ENCODE measurements around the gene ADCY7.

The ADCY7 gene

GRCh38 chr16:50284131-50284911 is 18.0 kb downstream of the ADCY7 start:
- H3K4me3 ChIP-seq, result peak overlapping the region in 6 of 10 experiments; percentile 6 to 64 (median 52); a peak in 7 of 20 replicates
- no peak for TF ChIP-seq Cebpa-rat (IDR thresholded peaks at IDR 0.05)
- H3K27me3 ChIP-seq, result no peaks in the 10 kb centered on the region
- H4K20me1 ChIP-seq, result peaks cover 14 to 76% (median 55%) of the 10 kb centered on the region in 11 experiments; a peak in 19 of 22 replicates
- H3K4me1 ChIP-seq, result peaks cover 65 to 79% (median 70%) of the 10 kb centered on the region in 10 experiments
- H3K9ac ChIP-seq, result peak overlapping the region; percentile 31 to 85 (median 75); a peak in 20 of 22 replicates
- peak overlapping the region; percentile 52 to 100 (median 86); a peak in 19 of 22 replicates for H3K27ac ChIP-seq
- peaks cover 0 to 11% (median 7%) of the 10 kb centered on the region in 11 experiments; a peak in 16 of 22 replicates for H3K9me3 ChIP-seq (replicated peaks in 1 of 11)
- peaks cover 5 to 45% (median 27%) of the 10 kb centered on the region in 11 experiments; a peak in 19 of 22 replicates for H3K36me3 ChIP-seq
- H3K4me2 ChIP-seq, result peak overlapping the region; percentile 87 to 100 (median 99)

GRCh38 chr16:50285406-50286003 is 19.2 kb downstream of the ADCY7 start:
- Histone ChIP-seq H3K4me3 (no peak overlapping the region; a peak in 1 of 20 replicates), H4K20me1 (peaks cover 14 to 84% (median 51%) of the 10 kb centered on the region in 11 experiments; a peak in 20 of 22 replicates), H3K36me3 (peaks cover 5 to 56% (median 33%) of the 10 kb centered on the region in 11 experiments; a peak in 19 of 22 replicates), H3K4me2 (peak overlapping the region; percentile 87 to 100 (median 99)), H3K27me3 (no peaks in the 10 kb centered on the region), H3K4me1 (peaks cover 54 to 67% (median 58%) of the 10 kb centered on the region in 10 experiments), H3K9me3 (replicated peaks in 1 of 11) (peaks cover 0 to 11% (median 7%) of the 10 kb centered on the region in 11 experiments; a peak in 16 of 22 replicates), H3K9ac (peak overlapping the region in 5 of 11 experiments; percentile 7 to 81 (median 16); a peak in 3 of 22 replicates), H3K27ac (peak overlapping the region in 2 of 11 experiments; percentile 29 to 86; a peak in 4 of 22 replicates)
- TF ChIP-seq Cebpa-rat (IDR thresholded peaks at IDR 0.05), result peak in 5 of 11 experiments; percentile 9 to 54 (median 17); a peak in 1 of 22 replicates

- H4K20me1 ChIP-seq, result peaks cover 14 to 95% (median 50%) of the 10 kb centered on the region in 11 experiments; a peak in 20 of 22 replicates
- no peak overlapping the region for H3K9ac ChIP-seq
- peaks cover 44 to 55% (median 49%) of the 10 kb centered on the region in 10 experiments for H3K4me1 ChIP-seq
These were observed 20.3 kb downstream of the ADCY7 start for GRCh38 chr16:50286681-50287080.

GRCh38 chr16:50288026-50288425 is 21.7 kb downstream of the ADCY7 start:
- no peaks in the 10 kb centered on the region for H3K27me3 ChIP-seq
- H3K9ac ChIP-seq, result no peak overlapping the region
- peaks cover 14 to 99% (median 62%) of the 10 kb centered on the region in 11 experiments; a peak in 21 of 22 replicates for H4K20me1 ChIP-seq
- no peak overlapping the region for H3K4me3 ChIP-seq
- H3K9me3 ChIP-seq (replicated peaks in 1 of 11), result peaks cover 0 to 11% (median 7%) of the 10 kb centered on the region in 11 experiments; a peak in 16 of 22 replicates
- TF ChIP-seq Cebpa-rat (IDR thresholded peaks at IDR 0.05), result no peak
- H3K36me3 ChIP-seq, result peaks cover 5 to 78% (median 43%) of the 10 kb centered on the region in 11 experiments; a peak in 20 of 22 replicates
- no peak overlapping the region; a peak in 1 of 22 replicates for H3K4me2 ChIP-seq
- no peak overlapping the region for H3K27ac ChIP-seq
- peaks cover 39 to 57% (median 43%) of the 10 kb centered on the region in 10 experiments for H3K4me1 ChIP-seq

More at GRCh38 chr16:50286681-50287080, 20.3 kb downstream of the ADCY7 start:
- Histone ChIP-seq H3K27me3 (no peaks in the 10 kb centered on the region), H3K4me2 (peak overlapping the region in 3 of 11 experiments; percentile 99; a peak in 2 of 22 replicates), H3K9me3 (replicated peaks in 1 of 11) (peaks cover 0 to 11% (median 7%) of the 10 kb centered on the region in 11 experiments; a peak in 16 of 22 replicates), H3K36me3 (peaks cover 5 to 64% (median 34%) of the 10 kb centered on the region in 11 experiments; a peak in 19 of 22 replicates), H3K4me3 (no peak overlapping the region), H3K27ac (no peak overlapping the region)
- no peak for TF ChIP-seq Cebpa-rat (IDR thresholded peaks at IDR 0.05)

- no peak overlapping the region for H3K9ac ChIP-seq
- H3K9me3 ChIP-seq (replicated peaks in 1 of 11), result peaks cover 0 to 11% (median 7%) of the 10 kb centered on the region in 11 experiments; a peak in 16 of 22 replicates
- no peak overlapping the region for H3K4me2 ChIP-seq
- no peak overlapping the region for H3K4me3 ChIP-seq
- H3K27me3 ChIP-seq, result no peaks in the 10 kb centered on the region
- peaks cover 14 to 99% (median 62%) of the 10 kb centered on the region in 11 experiments; a peak in 21 of 22 replicates for H4K20me1 ChIP-seq
- H3K4me1 ChIP-seq, result peaks cover 30 to 52% (median 37%) of the 10 kb centered on the region in 10 experiments
- H3K27ac ChIP-seq, result no peak overlapping the region
- no peak for TF ChIP-seq Cebpa-rat (IDR thresholded peaks at IDR 0.05)
- H3K36me3 ChIP-seq, result peaks cover 10 to 86% (median 52%) of the 10 kb centered on the region in 11 experiments; a peak in 21 of 22 replicates
These were observed 22.6 kb downstream of the ADCY7 start for GRCh38 chr16:50288920-50289319.

GRCh38 chr16:50289950-50290764 is 23.8 kb downstream of the ADCY7 start:
- Histone ChIP-seq H3K9ac (no peak overlapping the region; a peak in 1 of 22 replicates), H3K4me3 (no peak overlapping the region), H3K4me1 (peaks cover 18 to 39% (median 25%) of the 10 kb centered on the region in 10 experiments), H3K36me3 (peaks cover 15 to 97% (median 61%) of the 10 kb centered on the region in 11 experiments; a peak in 21 of 22 replicates), H3K27me3 (no peaks in the 10 kb centered on the region), H3K27ac (no peak overlapping the region), H3K4me2 (no peak overlapping the region), H4K20me1 (peaks cover 7 to 99% (median 54%) of the 10 kb centered on the region in 11 experiments; a peak in 20 of 22 replicates), H3K9me3 (replicated peaks in 1 of 11) (peaks cover 0 to 11% (median 7%) of the 10 kb centered on the region in 11 experiments; a peak in 16 of 22 replicates)
- TF ChIP-seq Cebpa-rat (IDR thresholded peaks at IDR 0.05), result no peak

- Histone ChIP-seq H3K36me3 (peaks cover 21 to 98% (median 68%) of the 10 kb centered on the region in 11 experiments; a peak in 21 of 22 replicates), H3K4me3 (no peak overlapping the region), H3K27ac (0 out of 22 replicates have a peak overlapping the region, but pooled peaks of 1 of the 11 experiments have one; percentile 15)
These were observed 24.5 kb downstream of the ADCY7 start for GRCh38 chr16:50290856-50291255.

More at GRCh38 chr16:50290856-50291255, 24.5 kb downstream of the ADCY7 start:
- peaks cover 11 to 36% (median 20%) of the 10 kb centered on the region in 10 experiments for H3K4me1 ChIP-seq
- no peak for TF ChIP-seq Cebpa-rat (IDR thresholded peaks at IDR 0.05)
- H3K4me2 ChIP-seq, result no peak overlapping the region
- H3K9ac ChIP-seq, result no peak overlapping the region; a peak in 1 of 22 replicates
- no peaks in the 10 kb centered on the region for H3K27me3 ChIP-seq
- peaks cover 0 to 11% (median 7%) of the 10 kb centered on the region in 11 experiments; a peak in 16 of 22 replicates for H3K9me3 ChIP-seq (replicated peaks in 1 of 11)
- peaks cover 0 to 99% (median 47%) of the 10 kb centered on the region in 11 experiments; a peak in 16 of 22 replicates for H4K20me1 ChIP-seq

Data from BLaER1 treated with 17β-estradiol and CSF1 and Interleukin-3, amounts not matched to agents 10 nM and 100 nM (cell line).